ENCODE measurements around the gene PTPRCAP.
A peak's percentile ranks its signal among the peaks of the same experiment; 100 is the strongest.

Gene PTPRCAP

DNA sequence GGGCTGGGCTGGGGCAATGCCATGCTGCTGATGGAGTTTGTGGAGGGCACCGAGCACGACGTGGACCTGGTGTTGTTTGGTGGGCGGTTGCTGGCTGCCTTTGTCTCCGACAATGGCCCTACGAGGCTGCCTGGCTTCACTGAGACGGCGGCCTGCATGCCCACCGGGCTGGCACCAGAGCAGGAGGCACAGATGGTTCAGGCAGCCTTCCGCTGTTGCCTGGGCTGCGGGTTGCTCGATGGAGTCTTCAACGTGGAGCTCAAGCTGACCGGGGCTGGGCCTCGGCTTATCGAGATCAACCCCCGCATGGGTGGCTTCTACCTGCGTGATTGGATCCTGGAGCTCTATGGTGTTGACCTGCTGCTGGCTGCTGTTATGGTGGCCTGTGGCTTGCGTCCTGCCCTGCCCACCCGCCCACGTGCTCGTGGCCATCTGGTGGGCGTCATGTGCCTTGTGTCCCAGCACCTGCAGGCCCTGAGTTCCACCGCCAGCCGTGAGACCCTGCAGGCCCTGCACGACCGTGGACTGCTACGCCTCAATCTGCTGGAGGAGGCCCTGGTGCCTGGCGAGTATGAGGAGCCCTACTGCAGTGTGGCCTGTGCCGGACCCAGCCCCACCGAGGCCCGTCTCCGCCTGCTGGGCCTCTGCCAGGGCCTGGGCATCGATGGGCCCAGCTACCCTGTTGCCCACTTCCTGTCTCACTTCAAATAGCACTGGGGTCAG is 13.4 kb downstream of the PTPRCAP start:
- Histone ChIP-seq H3K36me3 (ENCODE audit: insufficient read depth, insufficient read length, low read length) (peaks cover 2% of the 10 kb centered on the region), H3K4me1 (ENCODE audit: insufficient read depth, insufficient read length) (peaks cover 37% of the 10 kb centered on the region), H3K9me3 (ENCODE audit: insufficient read depth, low read length) (no peaks in the 10 kb centered on the region), H3K4me3 (ENCODE audit: insufficient read length, low read depth) (no peak overlapping the region), H3K9ac (ENCODE audit: insufficient read length, low read depth) (no peak overlapping the region), H3K27me3 (ENCODE audit: insufficient read depth, insufficient read length) (peaks cover 12% of the 10 kb centered on the region)
- TF ChIP-seq SUZ12 (IDR thresholded peaks at IDR 0.05; ENCODE audit: extremely low read depth, insufficient read depth, insufficient read length), result no peak
- no peak for TF ChIP-seq YY1 (IDR thresholded peaks at IDR 0.05; ENCODE audit: insufficient read depth, insufficient read length)
- TF ChIP-seq ZNF274 (IDR thresholded peaks at IDR 0.05; ENCODE audit: low read depth, low read length), result no peak
- no peak for DNase-seq (ENCODE audit: low read depth, low spot score)

GRCh38 chr11:67423466-67423865 is 14.0 kb downstream of the PTPRCAP start:
- H3K36me3 ChIP-seq (ENCODE audit: insufficient read depth, insufficient read length, low read length), result peaks cover 2% of the 10 kb centered on the region
- TF ChIP-seq SUZ12 (IDR thresholded peaks at IDR 0.05; ENCODE audit: extremely low read depth, insufficient read depth, insufficient read length) (no peak), ZNF274 (IDR thresholded peaks at IDR 0.05; ENCODE audit: low read depth, low read length) (no peak), YY1 (IDR thresholded peaks at IDR 0.05; ENCODE audit: insufficient read depth, insufficient read length) (no peak)
- H3K9ac ChIP-seq (ENCODE audit: insufficient read length, low read depth), result no peak overlapping the region
- no peak for DNase-seq (ENCODE audit: low read depth, low spot score)
- peaks cover 16% of the 10 kb centered on the region for H3K27me3 ChIP-seq (ENCODE audit: insufficient read depth, insufficient read length)
- H3K4me1 ChIP-seq (ENCODE audit: insufficient read depth, insufficient read length), result peaks cover 38% of the 10 kb centered on the region
- H3K9me3 ChIP-seq (ENCODE audit: insufficient read depth, low read length), result no peaks in the 10 kb centered on the region
- H3K4me3 ChIP-seq (ENCODE audit: insufficient read length, low read depth), result no peak overlapping the region

DNA sequence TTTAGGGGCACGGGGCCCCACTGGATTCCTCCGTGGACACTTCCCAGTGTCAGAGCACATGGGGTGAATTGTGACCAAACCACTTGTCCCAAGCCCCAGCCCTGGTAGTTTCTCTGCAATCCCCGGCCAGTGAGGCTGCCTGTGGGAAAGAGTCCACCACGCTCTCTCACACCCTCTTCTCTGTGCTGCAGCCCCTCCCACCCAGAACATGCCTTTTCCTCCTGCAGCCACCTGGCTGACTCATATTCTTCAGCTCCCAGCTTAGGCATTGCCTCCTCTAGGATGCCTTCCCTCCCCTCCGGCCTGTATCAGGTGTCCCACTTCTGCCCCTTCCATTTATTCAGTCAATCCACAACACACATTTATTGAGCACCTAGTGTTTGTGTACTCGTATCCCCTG is 14.6 kb downstream of the PTPRCAP start:
- TF ChIP-seq ZNF274 (IDR thresholded peaks at IDR 0.05; ENCODE audit: low read depth, low read length) (no peak), SUZ12 (IDR thresholded peaks at IDR 0.05; ENCODE audit: extremely low read depth, insufficient read depth, insufficient read length) (no peak), YY1 (IDR thresholded peaks at IDR 0.05; ENCODE audit: insufficient read depth, insufficient read length) (no peak)
- no peaks in the 10 kb centered on the region for H3K9me3 ChIP-seq (ENCODE audit: insufficient read depth, low read length)
- H3K27me3 ChIP-seq (ENCODE audit: insufficient read depth, insufficient read length), result peaks cover 16% of the 10 kb centered on the region
- DNase-seq (ENCODE audit: low read depth, low spot score), result no peak
- peaks cover 40% of the 10 kb centered on the region for H3K4me1 ChIP-seq (ENCODE audit: insufficient read depth, insufficient read length)
- H3K4me3 ChIP-seq (ENCODE audit: insufficient read length, low read depth), result no peak overlapping the region
- H3K9ac ChIP-seq (ENCODE audit: insufficient read length, low read depth), result peak overlapping the region; percentile 37
- H3K36me3 ChIP-seq (ENCODE audit: insufficient read depth, insufficient read length, low read length), result peaks cover 2% of the 10 kb centered on the region

- Histone ChIP-seq H3K9ac (ENCODE audit: insufficient read length, low read depth) (peak overlapping the region; percentile 39), H3K36me3 (ENCODE audit: insufficient read depth, insufficient read length, low read length) (peaks cover 2% of the 10 kb centered on the region), H3K27me3 (ENCODE audit: insufficient read depth, insufficient read length) (peaks cover 16% of the 10 kb centered on the region), H3K4me1 (ENCODE audit: insufficient read depth, insufficient read length) (peaks cover 45% of the 10 kb centered on the region), H3K4me3 (ENCODE audit: insufficient read length, low read depth) (peak overlapping the region; percentile 21), H3K9me3 (ENCODE audit: insufficient read depth, low read length) (no peaks in the 10 kb centered on the region)
- no peak for TF ChIP-seq SUZ12 (IDR thresholded peaks at IDR 0.05; ENCODE audit: extremely low read depth, insufficient read depth, insufficient read length)
- TF ChIP-seq YY1 (IDR thresholded peaks at IDR 0.05; ENCODE audit: insufficient read depth, insufficient read length), result no peak
- no peak for TF ChIP-seq ZNF274 (IDR thresholded peaks at IDR 0.05; ENCODE audit: low read depth, low read length)
- no peak for DNase-seq (ENCODE audit: low read depth, low spot score)
Observed at GRCh38 chr11:67421430-67422031, 16.0 kb downstream of the PTPRCAP start.

GRCh38 chr11:67420646-67421429 is 16.6 kb downstream of the PTPRCAP start:
- DNase-seq (ENCODE audit: low read depth, low spot score), result peak; percentile 93

GRCh38 chr11:67420147-67420645 is 17.3 kb downstream of the PTPRCAP start:
- Histone ChIP-seq H3K4me3 (ENCODE audit: insufficient read length, low read depth) (peak overlapping the region; percentile 66), H3K27me3 (ENCODE audit: insufficient read depth, insufficient read length) (peaks cover 17% of the 10 kb centered on the region), H3K9me3 (ENCODE audit: insufficient read depth, low read length) (no peaks in the 10 kb centered on the region), H3K4me1 (ENCODE audit: insufficient read depth, insufficient read length) (peaks cover 53% of the 10 kb centered on the region), H3K36me3 (ENCODE audit: insufficient read depth, insufficient read length, low read length) (peaks cover 2% of the 10 kb centered on the region), H3K9ac (ENCODE audit: insufficient read length, low read depth) (peak overlapping the region; percentile 93)
- no peak for DNase-seq (ENCODE audit: low read depth, low spot score)
- TF ChIP-seq SUZ12 (IDR thresholded peaks at IDR 0.05; ENCODE audit: extremely low read depth, insufficient read depth, insufficient read length) (no peak), YY1 (IDR thresholded peaks at IDR 0.05; ENCODE audit: insufficient read depth, insufficient read length) (no peak), ZNF274 (IDR thresholded peaks at IDR 0.05; ENCODE audit: low read depth, low read length) (no peak)

More at GRCh38 chr11:67420646-67421429, 16.6 kb downstream of the PTPRCAP start:
- Histone ChIP-seq H3K9me3 (ENCODE audit: insufficient read depth, low read length) (no peaks in the 10 kb centered on the region), H3K27me3 (ENCODE audit: insufficient read depth, insufficient read length) (peaks cover 16% of the 10 kb centered on the region), H3K9ac (ENCODE audit: insufficient read length, low read depth) (peak overlapping the region; percentile 93), H3K4me1 (ENCODE audit: insufficient read depth, insufficient read length) (peaks cover 52% of the 10 kb centered on the region), H3K36me3 (ENCODE audit: insufficient read depth, insufficient read length, low read length) (peaks cover 2% of the 10 kb centered on the region), H3K4me3 (ENCODE audit: insufficient read length, low read depth) (peak overlapping the region; percentile 66)
- TF ChIP-seq ZNF274 (IDR thresholded peaks at IDR 0.05; ENCODE audit: low read depth, low read length), result no peak
- TF ChIP-seq SUZ12 (IDR thresholded peaks at IDR 0.05; ENCODE audit: extremely low read depth, insufficient read depth, insufficient read length), result no peak

Measured in NT2/D1 (cell line).